Measurements from ENCODE around the gene CGNL1.

The CGNL1 gene

GRCh38 chr15:57373882-57374276 is 2.4 kb upstream of the CGNL1 start:
- no peak overlapping the region for H3K4me3 ChIP-seq (ENCODE audit: low read length, poor library complexity, severe bottlenecking)
- H3K9me2 ChIP-seq (replicated peaks; ENCODE audit: low read depth, low read length) = no peaks in the 10 kb centered on the region
- H4K20me1 ChIP-seq (ENCODE audit: insufficient read depth, low read length, poor library complexity, severe bottlenecking) = no peaks in the 10 kb centered on the region
- H3K79me2 ChIP-seq (ENCODE audit: insufficient read depth, low read length) = no peaks in the 10 kb centered on the region
- H3K9ac ChIP-seq (ENCODE audit: low read depth, low read length, poor library complexity, severe bottlenecking) = no peak overlapping the region
- H3K36me3 ChIP-seq (ENCODE audit: insufficient read depth, low read length) = no peaks in the 10 kb centered on the region
- H3K4me1 ChIP-seq (ENCODE audit: insufficient read depth, low read length, poor library complexity, severe bottlenecking) = no peaks in the 10 kb centered on the region
- no peaks in the 10 kb centered on the region for H3F3A ChIP-seq (ENCODE audit: low read depth)
- TF ChIP-seq CTCF (conservative IDR thresholded peaks at IDR 0.05; ENCODE audit: low read length) (no peak), EZH2phosphoT487 (IDR thresholded peaks at IDR 0.05; ENCODE audit: borderline replicate concordance) (no peak)
- no peaks in the 10 kb centered on the region for H3K27me3 ChIP-seq (ENCODE audit: insufficient read depth, low read length, poor library complexity, severe bottlenecking)
- H2AFZ ChIP-seq (ENCODE audit: low read length) = no peak overlapping the region
- no peaks in the 10 kb centered on the region for H3K9me3 ChIP-seq (ENCODE audit: insufficient read depth, low read depth, low read length)
- H3K4me2 ChIP-seq (ENCODE audit: low read depth, low read length, poor library complexity, severe bottlenecking) = no peak overlapping the region

DNA sequence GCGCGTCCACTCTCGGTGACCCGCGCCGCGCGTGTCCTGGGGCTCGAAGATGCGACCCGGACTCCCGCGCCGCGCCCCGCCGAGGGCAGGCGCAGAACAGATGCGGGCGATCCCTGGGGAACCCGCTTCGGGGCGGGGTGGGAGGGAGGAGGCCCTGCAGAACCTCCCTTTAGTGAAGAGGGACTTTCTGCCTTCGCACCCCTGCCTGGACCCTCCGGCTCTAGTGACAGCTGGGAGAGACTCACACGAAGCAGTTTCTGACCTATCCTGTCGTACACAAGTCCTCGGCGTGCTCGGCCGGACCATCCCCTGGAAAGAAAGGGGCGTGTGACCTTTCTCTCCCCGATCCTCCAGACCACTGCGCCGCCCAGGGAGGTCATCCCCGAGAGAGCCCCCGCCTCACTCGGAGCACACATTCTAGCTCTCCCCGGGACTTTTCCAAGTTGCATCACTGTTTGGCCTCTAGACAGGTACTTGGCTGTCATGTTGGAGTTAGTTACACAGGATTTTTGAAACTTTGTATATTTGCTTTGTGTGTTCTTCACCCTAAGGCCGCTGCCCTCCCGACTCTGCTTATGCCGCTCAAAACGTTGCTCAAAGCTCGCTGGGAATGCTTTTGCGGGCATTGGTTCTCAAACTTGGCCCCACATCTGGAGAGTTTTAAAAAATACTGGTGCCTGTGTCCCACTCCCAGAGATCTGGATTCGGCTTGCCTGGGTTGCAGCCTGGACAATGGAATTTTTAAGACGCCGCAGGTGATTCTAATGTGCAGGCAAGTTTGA is 582 bp downstream of the CGNL1 start:
- Histone ChIP-seq H3K36me3 (ENCODE audit: insufficient read depth, low read length) (no peaks in the 10 kb centered on the region), H3K4me2 (ENCODE audit: low read depth, low read length, poor library complexity, severe bottlenecking) (no peak overlapping the region), H3K79me2 (ENCODE audit: insufficient read depth, low read length) (no peaks in the 10 kb centered on the region), H2AFZ (ENCODE audit: low read length) (no peak overlapping the region), H3K9me3 (ENCODE audit: insufficient read depth, low read depth, low read length) (no peaks in the 10 kb centered on the region), H3K4me3 (ENCODE audit: low read length, poor library complexity, severe bottlenecking) (no peak overlapping the region), H3K4me1 (ENCODE audit: insufficient read depth, low read length, poor library complexity, severe bottlenecking) (peaks cover 4% of the 10 kb centered on the region), H4K20me1 (ENCODE audit: insufficient read depth, low read length, poor library complexity, severe bottlenecking) (no peaks in the 10 kb centered on the region), H3F3A (ENCODE audit: low read depth) (no peaks in the 10 kb centered on the region), H3K9ac (ENCODE audit: low read depth, low read length, poor library complexity, severe bottlenecking) (no peak overlapping the region), H3K9me2 (replicated peaks; ENCODE audit: low read depth, low read length) (no peaks in the 10 kb centered on the region), H3K27me3 (ENCODE audit: insufficient read depth, low read length, poor library complexity, severe bottlenecking) (no peaks in the 10 kb centered on the region)
- no peak for TF ChIP-seq EZH2phosphoT487 (IDR thresholded peaks at IDR 0.05; ENCODE audit: borderline replicate concordance)
- TF ChIP-seq CTCF (conservative IDR thresholded peaks at IDR 0.05; ENCODE audit: low read length) = no peak

GRCh38 chr15:57377478-57377847 is 1.2 kb downstream of the CGNL1 start:
- no peak overlapping the region for H3K9ac ChIP-seq (ENCODE audit: low read depth, low read length, poor library complexity, severe bottlenecking)

More at GRCh38 chr15:57377478-57377847, 1.2 kb downstream of the CGNL1 start:
- Histone ChIP-seq H3K4me1 (ENCODE audit: insufficient read depth, low read length, poor library complexity, severe bottlenecking) (peaks cover 4% of the 10 kb centered on the region), H3K4me3 (ENCODE audit: low read length, poor library complexity, severe bottlenecking) (no peak overlapping the region), H3K27me3 (ENCODE audit: insufficient read depth, low read length, poor library complexity, severe bottlenecking) (no peaks in the 10 kb centered on the region), H2AFZ (ENCODE audit: low read length) (no peak overlapping the region), H3K36me3 (ENCODE audit: insufficient read depth, low read length) (no peaks in the 10 kb centered on the region), H4K20me1 (ENCODE audit: insufficient read depth, low read length, poor library complexity, severe bottlenecking) (no peaks in the 10 kb centered on the region), H3K79me2 (ENCODE audit: insufficient read depth, low read length) (no peaks in the 10 kb centered on the region), H3K9me3 (ENCODE audit: insufficient read depth, low read depth, low read length) (no peaks in the 10 kb centered on the region), H3K9me2 (replicated peaks; ENCODE audit: low read depth, low read length) (no peaks in the 10 kb centered on the region), H3K4me2 (ENCODE audit: low read depth, low read length, poor library complexity, severe bottlenecking) (no peak overlapping the region), H3F3A (ENCODE audit: low read depth) (no peaks in the 10 kb centered on the region)
- TF ChIP-seq EZH2phosphoT487 (IDR thresholded peaks at IDR 0.05; ENCODE audit: borderline replicate concordance) = no peak
- TF ChIP-seq CTCF (conservative IDR thresholded peaks at IDR 0.05; ENCODE audit: low read length) = no peak

All from Loucy (cell line).